ENCODE measurements around the gene METTL4.

GRCh38 chr18:2495381-2495780 lies 75.9 kb downstream of the METTL4 start:
- TF ChIP-seq CTCF (IDR thresholded peaks at IDR 0.05; ENCODE audit: low read depth, low read length, poor library complexity, severe bottlenecking) = no peak
- no peak for TF ChIP-seq EZH2phosphoT487 (IDR thresholded peaks at IDR 0.05; ENCODE audit: borderline replicate concordance, low read length)

All from DOHH2 (cell line).